ENCODE results near the gene ZNF385B. TPM values are rescaled to one million over a fixed set of nuclear protein-coding genes. Genes with fewer than 3 reads are reported as not detected.

Gene ZNF385B
- total RNA-seq, 4 donors from 2014 or later, result 0.51 to 2.9 (median 1.7) TPM

GRCh38 chr2:179686069-179686468 lies 175.3 kb downstream of the ZNF385B start:
- TF ChIP-seq, protein P1, sequence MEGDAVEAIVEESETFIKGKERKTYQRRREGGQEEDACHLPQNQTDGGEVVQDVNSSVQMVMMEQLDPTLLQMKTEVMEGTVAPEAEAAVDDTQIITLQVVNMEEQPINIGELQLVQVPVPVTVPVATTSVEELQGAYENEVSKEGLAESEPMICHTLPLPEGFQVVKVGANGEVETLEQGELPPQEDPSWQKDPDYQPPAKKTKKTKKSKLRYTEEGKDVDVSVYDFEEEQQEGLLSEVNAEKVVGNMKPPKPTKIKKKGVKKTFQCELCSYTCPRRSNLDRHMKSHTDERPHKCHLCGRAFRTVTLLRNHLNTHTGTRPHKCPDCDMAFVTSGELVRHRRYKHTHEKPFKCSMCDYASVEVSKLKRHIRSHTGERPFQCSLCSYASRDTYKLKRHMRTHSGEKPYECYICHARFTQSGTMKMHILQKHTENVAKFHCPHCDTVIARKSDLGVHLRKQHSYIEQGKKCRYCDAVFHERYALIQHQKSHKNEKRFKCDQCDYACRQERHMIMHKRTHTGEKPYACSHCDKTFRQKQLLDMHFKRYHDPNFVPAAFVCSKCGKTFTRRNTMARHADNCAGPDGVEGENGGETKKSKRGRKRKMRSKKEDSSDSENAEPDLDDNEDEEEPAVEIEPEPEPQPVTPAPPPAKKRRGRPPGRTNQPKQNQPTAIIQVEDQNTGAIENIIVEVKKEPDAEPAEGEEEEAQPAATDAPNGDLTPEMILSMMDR (IDR thresholded peaks at IDR 0.05; ENCODE audit: low read depth), result no peak

- TF ChIP-seq, protein P1 (IDR thresholded peaks at IDR 0.05; ENCODE audit: low read depth), result no peak
Observed at GRCh38 chr2:179685146-179685545, 176.3 kb downstream of the ZNF385B start.

- TF ChIP-seq, protein P1 (IDR thresholded peaks at IDR 0.05; ENCODE audit: low read depth), result no peak
Observed at GRCh38 chr2:179682756-179683155, 178.7 kb downstream of the ZNF385B start.

- TF ChIP-seq, protein P1 (IDR thresholded peaks at IDR 0.05; ENCODE audit: low read depth), result no peak
Observed at GRCh38 chr2:179677746-179678505, 183.5 kb downstream of the ZNF385B start.

- TF ChIP-seq, protein P1 (IDR thresholded peaks at IDR 0.05; ENCODE audit: low read depth), result no peak
Observed at GRCh38 chr2:179677077-179677688, 184.2 kb downstream of the ZNF385B start.

DNA sequence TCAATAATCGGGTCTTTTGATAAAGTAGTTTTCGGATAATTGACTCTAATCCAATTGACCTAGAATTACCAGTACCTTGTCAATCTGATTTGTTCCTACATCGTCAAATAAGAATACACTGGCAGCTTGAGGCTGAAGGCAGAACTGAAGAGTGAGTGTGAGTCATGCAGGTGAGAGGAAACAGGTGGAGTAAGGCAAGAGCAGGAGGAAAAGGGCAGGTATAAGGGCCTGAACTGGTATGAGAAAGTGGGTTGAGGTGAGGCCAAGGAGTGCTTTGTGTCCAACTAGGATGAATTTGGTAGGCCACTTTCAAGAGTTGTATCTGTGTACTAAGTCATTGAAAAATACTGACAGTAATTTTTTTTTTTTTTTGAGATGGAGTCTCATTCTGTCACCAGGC lies 186.0 kb downstream of the ZNF385B start:
- TF ChIP-seq, protein P1 (IDR thresholded peaks at IDR 0.05; ENCODE audit: low read depth), result no peak
